Memory B cell (primary cell): ENCODE data around the gene EAF1.
"Not testable (repeated sequence)": the region's sequence is repeated elsewhere in the genome, so short reads cannot be mapped to it uniquely, and the experiment has no call there.

ENCODE experiments used
- ATAC-seq: fragments of 150-1000 bp; cut with Tn5 transposase; 2 replicates; pipeline ENCODE4 v1.10.0; 2021; ENCODE audit warnings: low read depth, mild to moderate bottlenecking, moderate library complexity
- DNase-seq, 2 donors: peaks; one replicate each; pipeline ENCODE4 v3.0.0; 2022; ENCODE audit warnings: low spot score in 2 of 2
- H3K27ac Mint-ChIP-seq: one replicate; pipeline ENCODE4 v1.8.0; 2022; ENCODE audit warnings: mild to moderate bottlenecking, moderate library complexity, mixed read lengths
- H3K27me3 Mint-ChIP-seq: one replicate; pipeline ENCODE4 v1.8.0; 2022; ENCODE audit warnings: mixed read lengths
- H3K36me3 Mint-ChIP-seq: one replicate; pipeline ENCODE4 v1.8.0; 2022; ENCODE audit warnings: mild to moderate bottlenecking, mixed read lengths
- H3K4me1 Mint-ChIP-seq: one replicate; pipeline ENCODE4 v1.8.0; 2022; ENCODE audit warnings: mixed read lengths
- H3K4me3 Mint-ChIP-seq: one replicate; pipeline ENCODE4 v1.8.0; 2022; ENCODE audit warnings: mild to moderate bottlenecking, moderate library complexity, mixed read lengths
- H3K9me3 Mint-ChIP-seq: one replicate; pipeline ENCODE4 v1.8.0; 2022; ENCODE audit warnings: mixed read lengths

Gene EAF1

DNA sequence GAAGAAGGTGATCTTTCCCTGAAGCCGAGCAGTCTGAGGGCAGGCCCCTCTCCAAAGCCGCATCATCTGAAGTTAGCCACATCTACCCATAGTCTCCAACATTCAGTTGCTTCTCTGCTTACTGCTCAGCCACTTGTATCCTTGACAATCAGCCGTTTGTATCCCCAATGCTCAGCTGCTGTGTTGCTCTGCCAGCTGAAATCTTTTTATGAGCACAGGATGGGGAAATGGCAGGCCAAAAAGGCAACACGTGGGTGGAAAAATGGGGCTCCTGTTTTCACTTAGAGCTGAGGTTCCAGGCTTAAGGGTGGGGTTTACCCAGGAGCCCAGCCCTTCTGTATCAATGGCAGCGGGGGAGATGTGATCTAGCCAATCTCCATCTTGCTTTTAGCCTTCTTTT, 36.4 kb upstream of the EAF1 start:
- ATAC-seq (no peak), DNase-seq (no peak)
- Mint-ChIP-seq H3K36me3 (peaks cover 3% of the 10 kb centered on the region), H3K27ac (no peak overlapping the region), H3K4me3 (no peak overlapping the region), H3K27me3 (no peaks in the 10 kb centered on the region), H3K9me3 (peaks cover 2% of the 10 kb centered on the region), H3K4me1 (peaks cover 37% of the 10 kb centered on the region)

DNA sequence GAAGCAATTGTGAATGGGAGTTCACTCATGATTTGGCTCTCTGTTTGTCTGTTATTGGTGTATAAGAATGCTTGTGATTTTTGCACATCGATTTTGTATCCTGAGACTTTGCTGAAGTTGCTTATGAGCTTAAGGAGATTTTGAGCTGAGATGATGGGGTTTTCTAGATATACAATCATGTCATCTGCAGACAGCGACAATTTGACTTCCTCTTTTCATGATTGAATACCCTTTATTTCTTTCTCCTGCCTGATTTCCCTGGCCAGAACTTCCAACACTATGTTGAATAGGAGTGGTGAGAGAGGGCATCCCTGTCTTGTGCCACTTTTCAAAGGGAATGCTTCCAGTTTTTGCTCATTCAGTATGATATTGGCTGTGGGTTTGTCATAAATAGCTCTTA, 34.1 kb upstream of the EAF1 start:
- not testable (repeated sequence) for H3K9me3 Mint-ChIP-seq, H3K4me3 Mint-ChIP-seq, H3K36me3 Mint-ChIP-seq, ATAC-seq, H3K27me3 Mint-ChIP-seq, DNase-seq
- Mint-ChIP-seq H3K27ac (peak overlapping the region; percentile 16), H3K4me1 (peaks cover 22% of the 10 kb centered on the region)

DNA sequence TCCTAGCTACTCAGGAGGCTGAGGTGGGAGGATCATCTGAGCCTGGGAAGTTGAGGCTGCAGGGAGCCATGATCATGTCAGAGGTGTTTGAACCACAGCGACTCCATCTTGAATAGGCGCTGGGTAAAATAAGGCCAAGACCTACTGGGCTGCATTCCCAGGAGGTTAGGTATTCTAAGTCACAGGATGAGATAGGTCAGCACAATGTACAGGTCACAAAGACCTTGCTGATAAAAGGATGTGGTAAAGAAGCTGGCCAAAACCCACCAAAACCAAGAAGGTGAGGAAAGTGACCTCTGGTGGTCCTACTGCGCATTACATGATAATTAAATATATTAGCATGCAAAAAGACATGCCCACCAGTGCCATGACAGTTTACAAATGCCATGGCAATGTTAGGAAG, 28.7 kb upstream of the EAF1 start:
- not testable (repeated sequence) for H3K4me3 Mint-ChIP-seq, H3K27ac Mint-ChIP-seq, H3K36me3 Mint-ChIP-seq, H3K27me3 Mint-ChIP-seq, H3K9me3 Mint-ChIP-seq
- ATAC-seq (peak; percentile 45), DNase-seq (peak in 1 of 2 donors; percentile 51)
- peaks cover 17% of the 10 kb centered on the region for H3K4me1 Mint-ChIP-seq

DNA sequence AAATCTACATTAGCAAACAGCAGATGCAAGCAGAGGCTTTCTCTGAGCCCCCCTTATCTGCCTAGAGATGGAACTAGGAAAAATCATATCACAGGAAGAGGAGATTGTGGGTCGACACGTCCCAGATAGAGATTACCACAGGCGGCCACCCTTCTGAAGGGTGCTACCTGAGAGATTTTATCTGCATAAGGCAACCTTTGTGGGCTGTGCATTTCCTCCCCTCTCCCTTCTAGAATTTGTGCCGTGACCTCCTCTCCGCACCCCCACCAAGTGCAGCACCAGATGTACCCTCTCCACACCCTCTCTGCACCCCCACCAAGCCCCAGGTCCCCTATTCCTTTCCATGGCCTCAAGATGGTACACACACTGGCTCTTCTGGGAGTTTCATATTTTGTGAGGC, 27.4 kb upstream of the EAF1 start:
- Mint-ChIP-seq H3K36me3 (peaks cover 5% of the 10 kb centered on the region), H3K27ac (no peak overlapping the region), H3K27me3 (no peaks in the 10 kb centered on the region), H3K9me3 (no peaks in the 10 kb centered on the region), H3K4me1 (peaks cover 15% of the 10 kb centered on the region), H3K4me3 (no peak overlapping the region)
- ATAC-seq (no peak), DNase-seq (no peak)

DNA sequence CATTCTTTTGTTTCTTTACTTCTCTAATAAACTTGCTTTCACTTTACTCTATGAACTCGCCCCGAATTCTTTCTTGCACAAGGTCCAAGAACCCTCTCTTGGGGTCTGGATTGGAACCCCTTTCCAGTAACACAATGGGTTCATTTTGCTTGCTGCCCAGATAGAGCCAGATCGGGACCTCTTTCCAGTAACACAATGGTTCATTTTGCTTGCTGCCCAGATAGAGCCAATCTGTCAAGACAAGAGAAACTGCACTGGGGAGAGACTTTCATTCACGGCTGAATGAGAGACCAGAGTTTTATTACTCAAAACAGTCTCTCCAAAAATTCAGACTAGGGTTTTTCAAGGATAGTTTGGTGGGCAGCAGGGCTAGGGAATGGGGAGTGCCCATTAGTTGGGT, 25.5 kb upstream of the EAF1 start:
- ATAC-seq = no peak
- Mint-ChIP-seq H3K4me3 (peak overlapping the region; percentile 73), H3K4me1 (peaks cover 13% of the 10 kb centered on the region), H3K9me3 (no peaks in the 10 kb centered on the region), H3K27ac (no peak overlapping the region), H3K36me3 (peaks cover 2% of the 10 kb centered on the region), H3K27me3 (no peaks in the 10 kb centered on the region)
- no peak for DNase-seq

DNA sequence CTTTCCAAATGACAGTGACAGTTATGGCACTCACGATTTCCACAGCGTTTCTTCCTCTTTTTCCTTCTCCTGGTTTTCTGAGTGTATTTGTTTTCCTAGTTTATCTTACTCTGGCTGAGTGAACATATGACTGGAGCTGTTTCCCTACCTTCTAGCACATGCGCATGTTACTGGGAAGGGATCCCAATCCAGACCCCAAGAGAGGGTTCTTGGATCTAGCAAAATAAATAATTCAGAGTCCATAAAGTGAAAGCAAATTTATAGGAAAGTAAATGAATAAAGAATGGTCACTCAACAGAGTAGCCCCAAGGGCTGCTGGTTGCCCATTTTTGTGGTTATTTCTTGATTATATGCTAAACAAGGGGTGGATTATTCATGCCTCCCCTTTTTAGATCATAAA, 23.9 kb upstream of the EAF1 start:
- H3K27ac Mint-ChIP-seq = no peak overlapping the region
- no peaks in the 10 kb centered on the region for H3K36me3 Mint-ChIP-seq
- DNase-seq (no peak), ATAC-seq (no peak)
- H3K4me3 Mint-ChIP-seq = no peak overlapping the region
- H3K9me3 Mint-ChIP-seq = no peaks in the 10 kb centered on the region
- H3K27me3 Mint-ChIP-seq = no peaks in the 10 kb centered on the region
- H3K4me1 Mint-ChIP-seq = peaks cover 13% of the 10 kb centered on the region

DNA sequence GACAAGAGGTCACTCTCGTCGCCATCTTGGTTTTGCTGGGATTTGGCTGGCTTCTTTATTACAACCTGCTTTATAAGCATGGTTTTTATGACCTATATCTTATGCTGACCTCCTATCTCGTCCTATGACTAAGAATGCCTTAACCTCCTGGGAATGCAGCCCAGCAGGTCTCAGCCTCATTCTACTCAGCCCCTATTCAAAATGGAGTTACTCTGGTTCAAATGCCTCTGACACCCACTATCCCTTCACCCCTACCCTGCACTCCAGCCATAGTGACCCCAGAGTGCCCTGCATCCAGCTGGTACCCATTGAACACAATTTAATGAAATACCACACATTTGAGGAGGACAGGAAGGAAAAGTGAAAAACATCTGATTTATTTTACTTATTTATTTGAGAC, 23.4 kb upstream of the EAF1 start:
- DNase-seq (no peak), ATAC-seq (no peak)
- Mint-ChIP-seq H3K9me3 (no peaks in the 10 kb centered on the region), H3K27ac (no peak overlapping the region), H3K4me3 (no peak overlapping the region), H3K27me3 (no peaks in the 10 kb centered on the region), H3K4me1 (peaks cover 13% of the 10 kb centered on the region), H3K36me3 (no peaks in the 10 kb centered on the region)

DNA sequence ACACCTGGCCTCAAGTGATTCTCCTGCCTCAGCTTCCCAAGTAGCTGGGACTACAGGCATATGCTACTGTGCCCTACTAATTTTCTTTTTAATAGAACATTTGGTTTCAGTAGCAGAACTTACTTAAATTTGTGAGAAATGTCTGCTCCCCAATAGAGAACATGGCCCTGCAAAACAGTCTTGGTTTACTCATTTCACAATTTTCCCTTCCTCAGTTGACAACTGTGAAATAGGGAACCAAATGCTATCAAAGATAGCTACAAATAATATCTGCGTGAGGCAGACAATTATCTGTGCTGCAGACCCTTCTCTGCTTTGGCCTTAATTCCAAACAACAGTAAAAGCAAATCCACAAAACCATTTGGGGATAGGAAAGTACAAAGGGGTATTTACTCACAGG, 22.6 kb upstream of the EAF1 start:
- ATAC-seq = no peak
- H3K27ac Mint-ChIP-seq = no peak overlapping the region

DNA sequence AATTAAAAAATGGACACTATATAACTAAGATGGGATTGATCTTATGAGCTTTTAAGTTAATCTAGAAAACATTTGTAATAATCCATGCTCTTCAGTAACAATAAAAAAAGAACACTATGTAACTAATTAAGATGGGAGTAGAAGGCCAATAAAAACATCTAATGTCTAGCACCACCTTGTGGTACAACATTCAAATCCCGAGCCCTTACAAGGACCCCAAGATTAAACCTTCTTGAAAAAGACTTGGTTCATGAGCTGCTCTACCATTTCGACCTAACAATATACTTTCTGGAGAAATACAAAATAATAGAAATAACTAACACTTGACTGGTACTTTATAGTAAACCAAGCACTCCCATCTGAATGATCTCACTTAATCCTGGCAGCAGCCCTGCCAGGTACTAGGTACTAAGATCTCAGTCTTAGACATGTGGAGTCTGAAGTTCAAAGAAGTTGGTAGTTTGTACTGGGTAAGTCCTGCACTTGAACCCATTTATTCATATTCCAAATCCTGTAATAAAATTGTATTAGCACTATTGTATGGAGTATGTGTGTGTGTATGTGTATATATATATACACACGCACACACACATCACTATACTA, 21.8 kb upstream of the EAF1 start:
- Mint-ChIP-seq H3K9me3 (no peaks in the 10 kb centered on the region), H3K36me3 (no peaks in the 10 kb centered on the region), H3K4me3 (no peak overlapping the region), H3K27me3 (no peaks in the 10 kb centered on the region), H3K27ac (no peak overlapping the region), H3K4me1 (peaks cover 12% of the 10 kb centered on the region)
- peak; percentile 88 for ATAC-seq
- peak in 1 of 2 donors; percentile 51 for DNase-seq

More for the DNA sequence above, 22.6 kb upstream of the EAF1 start:
- peaks cover 12% of the 10 kb centered on the region for H3K4me1 Mint-ChIP-seq
- no peaks in the 10 kb centered on the region for H3K27me3 Mint-ChIP-seq
- no peak overlapping the region for H3K4me3 Mint-ChIP-seq
- H3K9me3 Mint-ChIP-seq = no peaks in the 10 kb centered on the region
- H3K36me3 Mint-ChIP-seq = no peaks in the 10 kb centered on the region
- DNase-seq = no peak

DNA sequence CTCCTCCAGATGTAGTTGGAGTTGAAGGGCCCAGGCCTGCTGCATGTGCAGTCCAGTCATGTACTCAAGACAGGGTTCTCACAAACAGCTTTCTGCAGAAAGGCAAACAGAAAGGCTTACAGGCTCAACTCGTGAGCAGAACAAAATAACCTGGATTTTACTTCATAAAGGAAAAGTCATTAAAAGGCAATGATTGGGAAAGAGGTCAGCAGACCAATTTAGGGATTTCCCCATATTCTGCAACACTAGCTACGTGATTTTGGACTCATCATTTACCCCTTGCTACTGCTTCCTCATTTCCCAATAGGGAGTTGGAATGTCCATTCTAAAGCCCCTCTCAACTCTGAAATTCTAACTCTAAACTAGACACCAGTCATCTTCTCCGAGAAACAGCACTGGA, 18.2 kb upstream of the EAF1 start:
- Mint-ChIP-seq H3K4me1 (no peaks in the 10 kb centered on the region), H3K4me3 (no peak overlapping the region), H3K36me3 (peaks cover 12% of the 10 kb centered on the region), H3K27me3 (no peaks in the 10 kb centered on the region), H3K9me3 (no peaks in the 10 kb centered on the region), H3K27ac (no peak overlapping the region)
- DNase-seq (no peak), ATAC-seq (no peak)

DNA sequence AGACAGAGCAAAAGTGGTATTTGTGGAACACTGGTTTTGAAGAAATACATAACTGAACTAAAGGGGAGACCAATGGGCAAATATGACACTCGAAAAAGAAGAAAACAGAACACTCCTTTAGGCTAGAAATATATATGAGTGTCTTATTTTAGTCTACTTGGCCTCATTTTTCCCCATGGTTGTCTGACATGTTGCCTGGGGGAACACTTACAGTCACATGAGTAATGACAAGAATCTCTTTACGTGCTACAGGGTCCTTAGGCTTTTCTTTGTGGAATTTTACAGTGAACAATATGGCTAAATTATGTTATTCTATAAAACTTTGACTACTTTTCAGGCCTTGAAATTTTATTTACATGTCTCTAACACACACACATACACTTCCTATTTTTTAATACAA, 17.6 kb upstream of the EAF1 start:
- ATAC-seq = no peak
- H3K4me3 Mint-ChIP-seq = no peak overlapping the region
- no peak overlapping the region for H3K27ac Mint-ChIP-seq
- peaks cover 12% of the 10 kb centered on the region for H3K36me3 Mint-ChIP-seq
- H3K9me3 Mint-ChIP-seq = no peaks in the 10 kb centered on the region
- H3K27me3 Mint-ChIP-seq = no peaks in the 10 kb centered on the region
- no peaks in the 10 kb centered on the region for H3K4me1 Mint-ChIP-seq
- no peak for DNase-seq

DNA sequence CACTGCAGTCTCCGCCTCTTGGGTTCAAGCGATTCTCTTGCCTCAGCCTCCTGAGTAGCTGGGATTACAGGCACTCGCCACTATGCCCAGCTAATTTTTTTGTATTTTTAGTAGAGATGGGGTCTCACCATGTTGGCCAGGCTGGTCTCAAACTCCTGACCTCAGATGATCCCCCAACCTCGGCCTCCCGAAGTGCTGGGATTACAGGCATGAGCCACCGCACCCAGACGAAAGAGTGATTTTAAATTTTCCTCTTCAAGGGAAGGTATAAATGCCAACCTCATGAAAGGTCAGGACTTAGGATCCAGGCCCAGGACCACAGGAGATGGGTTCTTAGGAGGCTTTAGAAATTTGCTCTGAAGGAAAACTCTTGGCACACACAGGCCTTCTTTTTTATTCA, 16.4 kb upstream of the EAF1 start:
- not testable (repeated sequence) for H3K4me1 Mint-ChIP-seq, H3K9me3 Mint-ChIP-seq, DNase-seq, H3K27me3 Mint-ChIP-seq, H3K4me3 Mint-ChIP-seq, H3K27ac Mint-ChIP-seq, ATAC-seq
- H3K36me3 Mint-ChIP-seq = peaks cover 23% of the 10 kb centered on the region

DNA sequence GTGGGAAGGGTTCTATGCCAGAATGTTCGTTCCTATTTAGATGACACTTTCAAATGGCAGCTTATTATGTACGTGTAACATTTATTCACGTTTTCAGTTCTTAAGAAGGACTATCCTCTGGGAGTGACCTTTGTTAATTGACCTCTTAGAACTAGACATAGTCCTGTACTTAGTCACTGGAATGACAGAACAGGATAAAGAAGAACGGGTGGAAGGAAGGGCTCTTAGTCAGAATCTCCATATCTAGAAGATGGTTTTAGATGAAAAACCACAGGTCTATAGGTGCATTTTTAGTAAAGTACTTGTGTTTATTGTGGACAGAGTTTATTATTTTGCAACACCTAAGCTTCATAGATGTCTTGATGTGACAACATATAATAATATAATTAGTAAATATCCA, 6.5 kb upstream of the EAF1 start:
- H3K36me3 Mint-ChIP-seq = peaks cover 23% of the 10 kb centered on the region
- no peak overlapping the region for H3K4me3 Mint-ChIP-seq
- peaks cover 16% of the 10 kb centered on the region for H3K4me1 Mint-ChIP-seq
- DNase-seq (no peak), ATAC-seq (no peak)
- no peaks in the 10 kb centered on the region for H3K27me3 Mint-ChIP-seq
- no peak overlapping the region for H3K27ac Mint-ChIP-seq
- no peaks in the 10 kb centered on the region for H3K9me3 Mint-ChIP-seq

DNA sequence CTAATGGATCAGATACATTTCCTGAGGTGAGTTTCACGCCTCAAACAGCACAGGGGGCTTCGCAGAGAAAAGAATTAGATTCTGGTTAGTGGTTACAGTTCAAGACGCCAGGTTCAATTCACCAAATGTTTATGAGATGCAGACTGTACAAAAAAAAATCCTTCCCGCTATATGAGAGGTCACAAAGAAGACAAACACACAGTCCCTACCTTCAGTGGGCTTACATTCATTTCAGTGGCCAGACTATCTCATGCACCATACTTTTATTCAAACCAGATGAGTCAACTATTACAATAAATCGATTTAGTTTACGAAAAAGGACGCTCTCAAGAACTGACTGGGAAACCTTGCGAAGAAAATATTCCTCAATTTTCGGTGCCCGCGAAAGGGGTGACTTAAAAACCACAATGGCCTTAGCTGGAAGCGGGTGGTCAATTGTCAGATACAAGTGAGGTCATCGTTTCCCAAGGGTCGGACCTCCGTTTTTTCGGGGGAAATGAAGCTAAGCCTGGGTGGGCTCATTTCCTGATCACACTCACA, 749 bp upstream of the EAF1 start:
- Mint-ChIP-seq H3K27me3 (no peaks in the 10 kb centered on the region), H3K4me1 (peaks cover 33% of the 10 kb centered on the region), H3K4me3 (peak overlapping the region; percentile 94), H3K27ac (peak overlapping the region; percentile 94), H3K9me3 (no peaks in the 10 kb centered on the region), H3K36me3 (peaks cover 13% of the 10 kb centered on the region)
- DNase-seq (no peak), ATAC-seq (no peak)

DNA sequence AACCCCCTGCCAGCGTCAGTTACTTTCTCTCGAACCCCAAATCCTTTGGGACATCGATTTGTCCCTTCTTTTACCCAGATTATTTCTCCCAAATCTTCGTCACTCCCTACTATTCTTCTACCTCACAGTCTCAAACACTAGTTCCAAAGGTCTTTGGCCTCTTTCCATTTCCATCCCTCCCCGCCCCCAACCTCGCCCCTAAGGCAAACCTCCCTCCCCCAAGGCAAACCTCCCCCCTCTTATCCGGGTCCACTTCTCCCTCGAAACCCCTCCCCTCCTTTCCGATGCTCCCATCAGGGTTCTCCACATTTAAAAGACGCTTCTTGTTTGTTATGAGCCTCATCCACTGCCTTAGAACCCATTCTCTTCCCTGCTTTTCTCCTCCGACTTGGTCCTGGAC, 583 bp downstream of the EAF1 start:
- Mint-ChIP-seq H3K4me3 (peak overlapping the region; percentile 94), H3K36me3 (peaks cover 11% of the 10 kb centered on the region), H3K27me3 (no peaks in the 10 kb centered on the region), H3K27ac (peak overlapping the region; percentile 94), H3K9me3 (no peaks in the 10 kb centered on the region), H3K4me1 (peaks cover 31% of the 10 kb centered on the region)
- ATAC-seq (no peak), DNase-seq (no peak)
